Loucy (cell line): ENCODE data around the gene RPS6KA4.

Experiments used
- CTCF ChIP-seq: fragments of 200-600 bp; sonication (generic); conservative IDR thresholded peaks from 2 replicates; pipeline ENCODE4 v1.5.1; 2014; ENCODE audit warnings: mild to moderate bottlenecking, antibody characterized with exemption, low read length
- EZH2phosphoT487 ChIP-seq: fragments of 200-600 bp; IDR thresholded peaks from 2 replicates; pipeline ENCODE4 v1.6.1; 2018; ENCODE audit warnings: antibody characterized with exemption, mild to moderate bottlenecking, moderate library complexity, borderline replicate concordance

DNA sequence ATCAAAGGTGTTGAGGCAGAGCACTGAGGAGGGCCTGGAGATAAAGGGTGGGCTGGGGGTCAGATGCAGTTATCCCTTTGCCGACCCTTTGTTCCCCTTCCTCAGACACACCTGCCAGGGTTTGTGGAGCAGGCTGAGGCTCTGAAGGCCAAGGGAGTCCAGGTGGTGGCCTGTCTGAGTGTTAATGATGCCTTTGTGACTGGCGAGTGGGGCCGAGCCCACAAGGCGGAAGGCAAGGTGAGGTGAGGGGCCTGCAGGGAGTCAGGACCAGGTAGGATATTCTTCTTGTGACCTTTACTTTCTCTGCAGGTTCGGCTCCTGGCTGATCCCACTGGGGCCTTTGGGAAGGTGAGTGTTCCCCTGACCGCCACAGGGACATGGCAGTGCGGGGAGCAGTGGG lies 38.4 kb upstream of the RPS6KA4 start:
- no peak for TF ChIP-seq CTCF
- TF ChIP-seq EZH2phosphoT487, result no peak
